PC-3 (cell line): Measurements from ENCODE around the gene EFHC2. TPM values are rescaled to one million over a fixed set of nuclear protein-coding genes. Genes with fewer than 3 reads are reported as not detected.

Experiments used
- ATAC-seq: fragments of 200-7000 bp; cut with Tn5 transposase; 2 replicates; pipeline ENCODE4 v1.9.1; 2020; ENCODE audit warnings: mild to moderate bottlenecking, moderate library complexity
- BruUV-seq: library from RNA; stranded (reverse); fragments of 400-500 nt; replicated peaks from 2 replicates; lab custom pipeline; 2021; lab: Mats Ljungman, UMichigan
- CTCF ChIA-PET: fragments of 300-600 bp; sonication (Branson Sonifier 250); formaldehyde crosslinking; loops from one replicate; lab custom pipeline; 2022; ENCODE audit warnings: antibody characterized with exemption; lab: Charles Lee
- POLR2A ChIA-PET: fragments of 300-600 bp; sonication (Branson Sonifier 250); formaldehyde crosslinking; loops from one replicate; lab custom pipeline; 2022; ENCODE audit warnings: antibody characterized with exemption; ENCODE audit not compliant: unreplicated experiment; lab: Charles Lee
- DNase-seq: peaks from one replicate; pipeline ENCODE4 v3.0.0-alpha.2; 2015
- H2AFZ ChIP-seq: fragments of 300-600 bp; sonication (generic); 2 replicates; pipeline ENCODE4 v1.6.0; 2016; ENCODE audit warnings: antibody characterized with exemption, low read length
- H3F3A ChIP-seq: fragments of 300-600 bp; sonication (generic); one replicate; pipeline ENCODE4 v1.6.0; 2017; ENCODE audit warnings: antibody characterized with exemption, low read length, control low read depth, mild to moderate bottlenecking; ENCODE audit not compliant: unreplicated experiment
- H3K27ac ChIP-seq: fragments of 300-600 bp; sonication (generic); 2 replicates; pipeline ENCODE4 v1.5.1; 2016; ENCODE audit warnings: mild to moderate bottlenecking, low read length
- H3K27me3 ChIP-seq: fragments of 300-600 bp; sonication (generic); 2 replicates; pipeline ENCODE4 v1.6.1; 2016; ENCODE audit warnings: low read length, mixed read lengths
- H3K36me3 ChIP-seq: fragments of 300-600 bp; sonication (generic); 2 replicates; pipeline ENCODE4 v1.6.1; 2016; ENCODE audit warnings: low read depth, mixed run types, low read length, mixed read lengths
- H3K4me1 ChIP-seq: fragments of 300-600 bp; sonication (generic); 2 replicates; pipeline ENCODE4 v1.5.1; 2016; ENCODE audit warnings: low read length; ENCODE audit not compliant: insufficient read depth
- H3K4me2 ChIP-seq: fragments of 300-600 bp; sonication (generic); 2 replicates; pipeline ENCODE4 v1.6.0; 2016; ENCODE audit warnings: low read length
- H3K4me3 ChIP-seq: fragments of 300-600 bp; sonication (generic); 2 replicates; pipeline ENCODE4 v1.5.1; 2016; ENCODE audit warnings: mild to moderate bottlenecking, low read length, mixed read lengths
- H3K79me2 ChIP-seq: fragments of 300-600 bp; sonication (generic); 2 replicates; pipeline ENCODE4 v1.6.1; 2017; ENCODE audit warnings: low read length, mixed read lengths
- H3K9ac ChIP-seq: fragments of 300-600 bp; sonication (generic); 2 replicates; pipeline ENCODE4 v1.6.0; 2016; ENCODE audit warnings: mild to moderate bottlenecking, low read length
- H3K9me2 ChIP-seq: fragments of 300-600 bp; sonication (generic); replicated peaks from 2 replicates; pipeline ENCODE4 v1.6.1; 2016; ENCODE audit warnings: mixed run types, low read length, mixed read lengths
- H3K9me3 ChIP-seq: fragments of 300-600 bp; sonication (generic); 2 replicates; pipeline ENCODE4 v1.6.1; 2016; ENCODE audit warnings: low read length, mixed read lengths
- H4K20me1 ChIP-seq: fragments of 300-600 bp; sonication (generic); 2 replicates; pipeline ENCODE4 v1.6.1; 2016; ENCODE audit warnings: low read length, mixed read lengths
- EZH2 ChIP-seq: fragments of 300-600 bp; sonication (generic); IDR thresholded peaks from one replicate; pipeline ENCODE4 v1.6.1; 2017; ENCODE audit warnings: antibody characterized with exemption, mild to moderate bottlenecking, low read length; ENCODE audit not compliant: unreplicated experiment
- EZH2phosphoT487 ChIP-seq: fragments of 300-600 bp; sonication (generic); IDR thresholded peaks from 2 replicates; pipeline ENCODE4 v1.6.1; 2018; ENCODE audit warnings: mild to moderate bottlenecking, antibody characterized with exemption, low read length, borderline replicate concordance
- intact Hi-C: fragments of 100-400 bp; cut with micrococcal nuclease; formaldehyde crosslinking; loops from 2 replicates; pipeline ENCODE4 v1.9.0; 2023
- total RNA-seq: library from RNA; depleted of rRNA; stranded (reverse); fragments of >200 nt; gene quantifications from 2 replicates; pipeline ENCODE4 v1.2.3, GENCODE V29; 2014
- TF ChIP-seq, protein P1 (sequence below): fragments of 300-600 bp; sonication (generic); conservative IDR thresholded peaks from 2 replicates; pipeline ENCODE4 v1.5.1; 2017; ENCODE audit warnings: antibody characterized with exemption, low read depth, mild to moderate bottlenecking, low read length

Gene EFHC2
- total RNA-seq, 1 experiment from 2014 or later = 0.40 TPM

GRCh38 chrX:44305921-44306320 is 37.6 kb downstream of the EFHC2 start:
- peak overlapping the region; percentile 57 for H2AFZ ChIP-seq
- TF ChIP-seq, protein P1, sequence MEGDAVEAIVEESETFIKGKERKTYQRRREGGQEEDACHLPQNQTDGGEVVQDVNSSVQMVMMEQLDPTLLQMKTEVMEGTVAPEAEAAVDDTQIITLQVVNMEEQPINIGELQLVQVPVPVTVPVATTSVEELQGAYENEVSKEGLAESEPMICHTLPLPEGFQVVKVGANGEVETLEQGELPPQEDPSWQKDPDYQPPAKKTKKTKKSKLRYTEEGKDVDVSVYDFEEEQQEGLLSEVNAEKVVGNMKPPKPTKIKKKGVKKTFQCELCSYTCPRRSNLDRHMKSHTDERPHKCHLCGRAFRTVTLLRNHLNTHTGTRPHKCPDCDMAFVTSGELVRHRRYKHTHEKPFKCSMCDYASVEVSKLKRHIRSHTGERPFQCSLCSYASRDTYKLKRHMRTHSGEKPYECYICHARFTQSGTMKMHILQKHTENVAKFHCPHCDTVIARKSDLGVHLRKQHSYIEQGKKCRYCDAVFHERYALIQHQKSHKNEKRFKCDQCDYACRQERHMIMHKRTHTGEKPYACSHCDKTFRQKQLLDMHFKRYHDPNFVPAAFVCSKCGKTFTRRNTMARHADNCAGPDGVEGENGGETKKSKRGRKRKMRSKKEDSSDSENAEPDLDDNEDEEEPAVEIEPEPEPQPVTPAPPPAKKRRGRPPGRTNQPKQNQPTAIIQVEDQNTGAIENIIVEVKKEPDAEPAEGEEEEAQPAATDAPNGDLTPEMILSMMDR = no peak
- no peak for TF ChIP-seq EZH2phosphoT487
- no peak for TF ChIP-seq EZH2
- no peaks in the 10 kb centered on the region for H3K36me3 ChIP-seq
- peak; percentile 48 for ATAC-seq
- H3F3A ChIP-seq = peaks cover 6% of the 10 kb centered on the region
- BruUV-seq = no TSS peak
- H4K20me1 ChIP-seq = no peaks in the 10 kb centered on the region
- peaks cover 16% of the 10 kb centered on the region for H3K4me1 ChIP-seq
- H3K27ac ChIP-seq = peak overlapping the region; percentile 83
- no peaks in the 10 kb centered on the region for H3K9me3 ChIP-seq
- DNase-seq = no peak
- H3K4me2 ChIP-seq = peak overlapping the region; percentile 74
- no peak overlapping the region for H3K4me3 ChIP-seq
- no peaks in the 10 kb centered on the region for H3K27me3 ChIP-seq
- peak overlapping the region; percentile 67 for H3K9ac ChIP-seq
- POLR2A ChIA-PET = no interaction called here
- CTCF ChIA-PET = no interaction called here
- intact Hi-C loops = loop anchor here (10.0 kb wide), 1 partner anchor 61 kb away; no protein-coding TSS in a partner anchor
- no peaks in the 10 kb centered on the region for H3K9me2 ChIP-seq
- no peaks in the 10 kb centered on the region for H3K79me2 ChIP-seq

DNA sequence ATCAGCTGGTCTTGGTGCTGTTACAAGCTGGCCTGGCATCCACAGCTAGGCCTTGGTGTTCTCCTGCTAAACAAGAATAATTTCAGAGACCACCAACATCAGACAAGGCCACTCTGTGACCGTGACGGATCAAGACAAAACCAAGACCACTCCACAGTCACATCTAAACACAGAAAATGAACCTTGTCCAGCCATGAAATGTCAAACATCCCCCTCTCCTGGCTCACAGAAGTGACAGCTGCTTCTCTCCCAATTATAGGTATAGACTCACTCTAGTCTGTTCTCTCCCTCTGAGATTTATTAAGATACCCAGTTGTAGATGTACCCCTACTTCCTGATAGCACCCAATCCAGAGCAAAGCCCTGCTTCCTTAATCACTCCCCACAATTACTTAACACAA is 40.4 kb downstream of the EFHC2 start:
- Histone ChIP-seq H3K4me2 (no peak overlapping the region), H3K79me2 (no peaks in the 10 kb centered on the region), H3F3A (peaks cover 6% of the 10 kb centered on the region), H3K27me3 (no peaks in the 10 kb centered on the region), H3K9ac (no peak overlapping the region), H4K20me1 (no peaks in the 10 kb centered on the region), H3K9me3 (no peaks in the 10 kb centered on the region), H3K9me2 (no peaks in the 10 kb centered on the region), H3K27ac (no peak overlapping the region), H3K4me1 (peaks cover 16% of the 10 kb centered on the region), H3K4me3 (no peak overlapping the region), H2AFZ (no peak overlapping the region), H3K36me3 (no peaks in the 10 kb centered on the region)
- no TSS peak for BruUV-seq
- intact Hi-C loops = loop anchor here (1.0 to 10.0 kb wide), 2 partner anchors 58 to 345 kb away; no protein-coding TSS in a partner anchor
- ChIA-PET POLR2A (no interaction called here), CTCF (no interaction called here)
- ATAC-seq (no peak), DNase-seq (peak; percentile 5)
- TF ChIP-seq, protein P1 = peak; percentile 36; the same call in 1 of the 2 replicates
- no peak for TF ChIP-seq EZH2

DNA sequence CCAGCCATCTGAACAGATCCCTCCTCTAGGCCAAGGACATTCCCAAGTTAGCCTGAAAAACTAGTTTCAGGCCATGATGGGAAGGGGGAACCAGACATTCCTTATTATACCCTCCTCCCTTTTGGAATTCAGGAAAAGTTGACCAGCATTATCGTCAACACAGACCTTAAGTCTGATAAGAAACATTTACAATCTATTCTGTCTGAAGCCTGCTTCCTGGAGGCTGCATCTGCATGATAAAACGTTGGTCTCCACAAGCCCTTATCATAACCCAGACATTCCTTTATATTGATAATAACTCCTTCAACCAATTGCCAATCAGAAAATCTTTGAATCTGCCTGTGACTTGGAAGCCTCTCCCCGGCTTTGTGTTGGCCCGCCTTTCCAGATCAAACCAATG is 44.3 kb downstream of the EFHC2 start:
- H4K20me1 ChIP-seq = no peaks in the 10 kb centered on the region
- no peak overlapping the region for H3K4me2 ChIP-seq
- no peaks in the 10 kb centered on the region for H3K79me2 ChIP-seq
- no peaks in the 10 kb centered on the region for H3K9me2 ChIP-seq
- H3K9me3 ChIP-seq = no peaks in the 10 kb centered on the region
- H3K36me3 ChIP-seq = no peaks in the 10 kb centered on the region
- BruUV-seq = no TSS peak
- H3K4me1 ChIP-seq = no peaks in the 10 kb centered on the region
- H3K27me3 ChIP-seq = no peaks in the 10 kb centered on the region
- no peak overlapping the region for H3K9ac ChIP-seq
- no peak overlapping the region for H3K27ac ChIP-seq
- H2AFZ ChIP-seq = no peak overlapping the region
- TF ChIP-seq EZH2phosphoT487 (no peak), EZH2 (no peak)
- TF ChIP-seq, protein P1 = no peak
- H3F3A ChIP-seq = no peaks in the 10 kb centered on the region
- ChIA-PET CTCF (no interaction called here), POLR2A (no interaction called here)
- no peak overlapping the region for H3K4me3 ChIP-seq
- ATAC-seq = no peak
- intact Hi-C loops = no loop called here
- no peak for DNase-seq
